GM12875 (cell line): ENCODE measurements around the gene TNPO1.

ENCODE experiments used
- H3K4me3 ChIP-seq: one replicate; pipeline ENCODE4 v1.5.1; 2011; ENCODE audit warnings: low read depth, low read length, control low read depth
- TF ChIP-seq, protein P1 (sequence below): IDR thresholded peaks from 2 replicates; pipeline ENCODE4 v1.5.1; 2011; ENCODE audit warnings: low read depth, mild to moderate bottlenecking, control low read depth, inconsistent platforms, low read length, moderate library complexity, borderline replicate concordance; ENCODE audit not compliant: insufficient read depth

TNPO1 gene

GRCh38 chr5:72811849-72812248, 4.6 kb upstream of the TNPO1 start:
- H3K4me3 ChIP-seq = no peak overlapping the region
- TF ChIP-seq, protein P1, sequence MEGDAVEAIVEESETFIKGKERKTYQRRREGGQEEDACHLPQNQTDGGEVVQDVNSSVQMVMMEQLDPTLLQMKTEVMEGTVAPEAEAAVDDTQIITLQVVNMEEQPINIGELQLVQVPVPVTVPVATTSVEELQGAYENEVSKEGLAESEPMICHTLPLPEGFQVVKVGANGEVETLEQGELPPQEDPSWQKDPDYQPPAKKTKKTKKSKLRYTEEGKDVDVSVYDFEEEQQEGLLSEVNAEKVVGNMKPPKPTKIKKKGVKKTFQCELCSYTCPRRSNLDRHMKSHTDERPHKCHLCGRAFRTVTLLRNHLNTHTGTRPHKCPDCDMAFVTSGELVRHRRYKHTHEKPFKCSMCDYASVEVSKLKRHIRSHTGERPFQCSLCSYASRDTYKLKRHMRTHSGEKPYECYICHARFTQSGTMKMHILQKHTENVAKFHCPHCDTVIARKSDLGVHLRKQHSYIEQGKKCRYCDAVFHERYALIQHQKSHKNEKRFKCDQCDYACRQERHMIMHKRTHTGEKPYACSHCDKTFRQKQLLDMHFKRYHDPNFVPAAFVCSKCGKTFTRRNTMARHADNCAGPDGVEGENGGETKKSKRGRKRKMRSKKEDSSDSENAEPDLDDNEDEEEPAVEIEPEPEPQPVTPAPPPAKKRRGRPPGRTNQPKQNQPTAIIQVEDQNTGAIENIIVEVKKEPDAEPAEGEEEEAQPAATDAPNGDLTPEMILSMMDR = no peak

GRCh38 chr5:72812488-72812887, 4.0 kb upstream of the TNPO1 start:
- H3K4me3 ChIP-seq = no peak overlapping the region
- TF ChIP-seq, protein P1 = no peak

DNA sequence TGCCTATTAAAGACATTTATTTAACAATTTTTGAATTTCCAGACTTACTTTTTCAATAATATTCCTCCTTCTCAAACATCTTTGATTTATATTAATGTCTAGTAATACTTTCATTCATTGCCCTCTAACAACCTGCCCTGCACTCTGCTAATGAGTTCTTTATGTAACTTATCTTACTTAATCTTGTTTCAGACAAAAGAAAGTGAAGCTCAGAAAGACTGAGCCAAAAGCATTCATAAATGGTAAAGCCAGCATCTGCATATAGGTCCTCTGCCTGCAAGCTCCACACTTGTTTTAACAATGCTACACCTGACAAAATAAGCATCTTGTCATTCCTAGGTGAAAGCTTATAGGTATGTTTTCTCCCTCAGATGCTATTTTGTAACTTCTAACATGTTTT, 2.4 kb upstream of the TNPO1 start:
- TF ChIP-seq, protein P1 = no peak
- no peak overlapping the region for H3K4me3 ChIP-seq

GRCh38 chr5:72814864-72815263, 1.6 kb upstream of the TNPO1 start:
- TF ChIP-seq, protein P1 = no peak
- H3K4me3 ChIP-seq = no peak overlapping the region

- TF ChIP-seq, protein P1 = no peak
- H3K4me3 ChIP-seq = peak overlapping the region; percentile 96
Measured at GRCh38 chr5:72815580-72816283, 729 bp upstream of the TNPO1 start.

DNA sequence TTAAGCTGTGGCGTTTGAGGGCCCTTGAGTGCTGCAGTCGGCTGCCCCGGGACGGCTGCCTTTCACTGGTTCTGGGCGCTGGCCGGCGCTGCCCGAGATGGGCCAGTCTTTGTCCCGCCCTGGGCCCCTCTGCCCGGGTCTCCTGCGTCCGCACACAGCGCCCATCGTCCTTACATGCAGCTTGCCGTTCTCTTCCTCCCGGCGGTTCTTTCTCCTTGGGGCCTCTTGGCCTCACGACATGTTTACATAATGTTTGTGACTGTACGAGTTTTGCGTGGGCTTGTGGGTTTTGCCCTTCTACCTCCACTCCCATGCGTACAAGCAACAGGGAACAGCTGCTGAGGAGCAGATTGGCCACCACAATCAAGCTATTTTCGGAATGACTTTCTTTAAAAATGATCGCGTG, 618 bp downstream of the TNPO1 start:
- H3K4me3 ChIP-seq = peak overlapping the region; percentile 96
- TF ChIP-seq, protein P1 = no peak

- peak overlapping the region; percentile 96 for H3K4me3 ChIP-seq
- TF ChIP-seq, protein P1 = no peak
Measured at GRCh38 chr5:72817671-72818266, 1.3 kb downstream of the TNPO1 start.
